K562 (cell line): ENCODE data around the gene ADGRD1. TPM values are rescaled to one million over a fixed set of nuclear protein-coding genes. Genes with fewer than 3 reads are reported as not detected.

Source experiments
- ATAC-seq: fragments of 200-7000 bp; cut with Tn5 transposase; 3 replicates; pipeline ENCODE4 v1.9.1; 2020; ENCODE audit warnings: moderate library complexity
- BruUV-seq: library from RNA; stranded (reverse); fragments of 400-500 nt; replicated peaks from 2 replicates; lab custom pipeline; 2021; lab: Mats Ljungman, UMichigan
- CTCF ChIA-PET: fragments of 300-600 bp; formaldehyde crosslinking; extraction: SDS; loops from one replicate; lab custom pipeline; 2021; ENCODE audit warnings: low intra/inter-chr PET ratio; lab: Yijun Ruan, JAX
- POLR2A ChIA-PET: fragments of 300-600, 350-650 bp; sonication (Branson Sonifier 250); formaldehyde crosslinking; extraction: SDS; loops from one replicate; lab custom pipeline; 2021; ENCODE audit warnings: antibody characterized with exemption, inconsistent platforms; lab: Yijun Ruan, JAX
- DNase-seq, 4 experiments: peaks; one replicate each; pipeline versions ENCODE4 v3.0.0 to v3.0.0-alpha.2; 2011 to 2018; ENCODE audit warnings: low spot score in 3 of 4, mixed read lengths in 3 of 4; ENCODE audit errors: extremely low read depth in 1 of 4
- FAIRE-seq: peaks from 2 replicates; lab custom pipeline; 2011; peaks lifted over from hg19 to GRCh38; lab: Jason Lieb, UNC
- H2AFZ ChIP-seq: 2 replicates; pipeline ENCODE4 v1.6.0; 2011; ENCODE audit warnings: low read depth, low read length, control low read depth, inconsistent platforms
- H3K27ac ChIP-seq: fragments of 200-600 bp; 3 replicates; pipeline ENCODE4 v1.8.0; 2011; ENCODE audit warnings: low read depth, mild to moderate bottlenecking, control low read depth, inconsistent platforms, low read length, moderate library complexity, mixed read lengths; ENCODE audit errors: extremely low read depth
- H3K27me3 ChIP-seq, 2 experiments: fragments of 300-600 bp in 1 of 2; 2 replicates in 1 of 2; 3 replicates in 1 of 2; pipeline versions ENCODE4 v1.6.0 to v1.8.0; 2011; ENCODE audit warnings: inconsistent platforms in 2 of 2, low read length in 2 of 2, mild to moderate bottlenecking in 1 of 2, mixed read lengths in 1 of 2, moderate library complexity in 1 of 2; ENCODE audit not compliant: control insufficient read depth in 2 of 2, insufficient read depth in 2 of 2
- H3K36me3 ChIP-seq: fragments of 300-600 bp; 3 replicates; pipeline ENCODE4 v1.8.0; 2011; ENCODE audit warnings: mild to moderate bottlenecking, low read length, inconsistent platforms; ENCODE audit not compliant: control insufficient read depth, insufficient read depth
- H3K4me1 ChIP-seq, 2 experiments: fragments of 200-600 bp in 1 of 2; replicated peaks in 1 of 2; 2 replicates in 1 of 2; 3 replicates in 1 of 2; pipeline versions ENCODE4 v1.5.1 to v1.8.0; 2011; ENCODE audit warnings: inconsistent platforms in 2 of 2, low read length in 2 of 2, mild to moderate bottlenecking in 1 of 2, mixed read lengths in 1 of 2, moderate library complexity in 1 of 2; ENCODE audit not compliant: control insufficient read depth in 2 of 2, insufficient read depth in 2 of 2
- H3K4me2 ChIP-seq: 2 replicates; pipeline ENCODE4 v1.6.1; 2011; ENCODE audit warnings: low read length, control low read depth, inconsistent platforms, mixed read lengths; ENCODE audit not compliant: insufficient read depth
- H3K4me3 ChIP-seq: fragments of 200-600 bp; sonication (generic), shearing (Covaris generic); 2 replicates; pipeline ENCODE4 v1.5.1; 2016; ENCODE audit warnings: control low read depth, inconsistent platforms
- H3K79me2 ChIP-seq: fragments of 200-600 bp; 3 replicates; pipeline ENCODE4 v1.8.0; 2011; ENCODE audit warnings: low read length, inconsistent platforms; ENCODE audit not compliant: control insufficient read depth, insufficient read depth
- H3K9ac ChIP-seq, 2 experiments: 2 replicates each; pipeline versions ENCODE4 v1.6.0 to v1.6.1; 2011; ENCODE audit warnings: low read depth in 2 of 2, low read length in 2 of 2, control low read depth in 1 of 2, inconsistent platforms in 1 of 2, mild to moderate bottlenecking in 1 of 2, mixed read lengths in 1 of 2; ENCODE audit not compliant: insufficient read depth in 1 of 2
- H3K9me1 ChIP-seq: one replicate; pipeline ENCODE4 v1.6.0; 2011; ENCODE audit warnings: inconsistent platforms, mild to moderate bottlenecking, low read length, moderate library complexity; ENCODE audit not compliant: control insufficient read depth, insufficient read depth
- H3K9me3 ChIP-seq: replicated peaks from 2 replicates; pipeline ENCODE4 v1.5.1; 2011; ENCODE audit warnings: low read depth, low read length, inconsistent platforms; ENCODE audit not compliant: control insufficient read depth, insufficient read depth
- H4K20me1 ChIP-seq: replicated peaks from 2 replicates; pipeline ENCODE4 v1.6.1; 2011; ENCODE audit warnings: low read length, inconsistent platforms, mixed read lengths; ENCODE audit not compliant: control insufficient read depth, insufficient read depth
- MCM3 ChIP-seq: fragments of 450-650 bp; IDR thresholded peaks from 2 replicates; pipeline ENCODE4 v1.6.1; 2016
- NR2C1 ChIP-seq, 2 experiments: fragments of 450-650 bp; IDR thresholded peaks; 2 replicates each; pipeline ENCODE4 v1.6.1; 2017; ENCODE audit warnings: mild to moderate bottlenecking in 2 of 2, antibody characterized with exemption in 1 of 2, inconsistent platforms in 1 of 2, missing compliant biosample characterization in 1 of 2, missing genetic modification characterization in 1 of 2
- STAT5A ChIP-seq: IDR thresholded peaks from 2 replicates; pipeline ENCODE4 v1.6.1; 2012; ENCODE audit warnings: low read length, inconsistent platforms, borderline replicate concordance
- ZNF354B ChIP-seq: fragments of 250-450 bp; sonication (Bioruptor Pico); IDR thresholded peaks from 2 replicates; pipeline ENCODE4 v1.4.0; 2020
- ZNF561 ChIP-seq: fragments of 450-650 bp; formaldehyde crosslinking; conservative IDR thresholded peaks from 2 replicates; pipeline ENCODE4 v1.4.0; 2020; ENCODE audit warnings: mild to moderate bottlenecking, moderate library complexity
- WGBS: fragments of 100-300 bp; shearing (Covaris generic); methylation state at CpG from one replicate; pipeline ENCODE4 v1.1.6; 2016; ENCODE audit warnings: low coverage, mixed read lengths; ENCODE audit not compliant: insufficient coverage; ENCODE audit errors: missing lambda C conversion rate; 5-methylcytosine and 5-hydroxymethylcytosine counted together
- in situ Hi-C: fragments of 300-500 bp; cut with MboI; formaldehyde crosslinking; loops from 4 replicates; pipeline ENCODE4 v1.15.0; 2018; ENCODE audit warnings: inconsistent platforms, mixed read lengths
- intact Hi-C: fragments of 100-400 bp; cut with micrococcal nuclease; formaldehyde crosslinking; loops from 2 replicates; pipeline ENCODE4 v1.14.2; 2022
- polyA plus RNA-seq, 8 experiments: library from polyadenylated mRNA; depleted of rRNA in 4 of 8; stranded (reverse) in 5 of 8; unstranded in 3 of 8; fragments of >200 nt; fragmentation: Nextera tagmentation in 2 of 8; fragmentation: Illumina TruSeq in 1 of 8; extraction: Ambion mirVana in 2 of 8; extraction: Trizol in 1 of 8; gene quantifications; 2 replicates each; pipeline versions ENCODE4 v1.2.1 to v1.2.3, GENCODE V29; 2011 to 2014; ENCODE audit warnings: inconsistent platforms in 1 of 8, missing spikeins in 1 of 8
- total RNA-seq, 7 experiments: library from RNA; depleted of rRNA in 6 of 7; stranded (reverse); fragments of >200 nt in 6 of 7; fragmentation: Illumina TruSeq in 2 of 7; extraction: Trizol in 2 of 7; gene quantifications; 2 replicates each; pipeline versions ENCODE4 v1.2.1 to v1.2.3, GENCODE V29; 2011 to 2021; ENCODE audit warnings: low replicate concordance in 1 of 7
- TF ChIP-seq, protein P1 (sequence below): fragments of 450-650 bp; formaldehyde crosslinking; IDR thresholded peaks from 2 replicates; pipeline ENCODE4 v1.4.0; 2022; ENCODE audit warnings: mild to moderate bottlenecking, moderate library complexity
- TF ChIP-seq, protein P2 (sequence below), 2 experiments: IDR thresholded peaks; 2 replicates each; pipeline ENCODE4 v1.6.1; 2012; ENCODE audit warnings: improper control_type of control experiment in 2 of 2, low read depth in 2 of 2, low read length in 2 of 2, borderline replicate concordance in 1 of 2
- TF ChIP-seq, protein P3 (sequence below): fragments of 250-450 bp; sonication (Bioruptor Pico); IDR thresholded peaks from 2 replicates; pipeline ENCODE4 v1.4.0; 2020
- TF ChIP-seq, protein P4 (sequence below): fragments of 250-450 bp; sonication (Bioruptor Pico); IDR thresholded peaks from 2 replicates; pipeline ENCODE4 v1.6.1; 2021; ENCODE audit warnings: mild to moderate bottlenecking

Gene ADGRD1
- total and polyA plus RNA-seq, 9 of the 15 experiments (the other 6 are each of a cell fraction or from before 2014, with no cell fraction given) = 1.7 to 11.7 (median 3.3) TPM

DNA sequence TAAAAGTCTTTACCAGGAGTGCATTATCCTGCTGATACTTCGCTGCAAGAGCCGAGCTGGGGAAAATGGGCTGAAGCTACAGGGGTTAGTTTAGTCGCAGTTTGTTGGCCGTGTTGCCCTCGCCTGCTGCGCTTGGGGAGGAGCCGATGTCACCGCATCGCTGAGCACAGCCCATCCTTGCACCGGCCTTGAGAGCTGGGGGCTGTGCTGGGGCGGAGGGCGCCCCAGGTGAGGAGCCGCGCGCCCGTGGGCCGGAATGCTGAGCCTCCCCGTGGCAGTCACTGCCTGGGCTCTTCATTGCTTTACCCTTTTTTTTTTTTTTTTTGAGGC, 50.0 kb downstream of the ADGRD1 start (continued):
- TF ChIP-seq STAT5A (no peak), ZNF354B (CRISPR knock-in tag) (no peak)

DNA sequence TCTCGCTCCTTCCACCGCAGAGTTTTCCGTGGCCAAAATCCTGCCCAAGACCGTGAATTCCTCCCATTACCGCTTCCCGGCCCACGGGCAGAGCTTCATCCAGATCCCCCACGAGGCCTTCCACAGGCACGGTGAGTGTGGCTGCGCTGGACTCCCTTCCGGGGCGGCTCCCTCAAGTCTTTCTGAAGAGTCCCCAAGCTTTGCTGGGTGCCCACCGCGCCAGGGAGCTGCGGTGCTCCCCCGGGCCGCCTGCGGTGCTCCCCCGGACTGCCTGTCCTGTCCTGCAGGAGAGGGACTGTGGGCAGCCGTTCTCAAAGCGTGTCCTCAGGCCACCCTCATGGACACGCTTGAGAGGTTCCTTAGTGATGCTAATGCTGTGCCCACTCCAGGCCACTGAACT, 50.5 kb downstream of the ADGRD1 start:
- ATAC-seq (no peak), FAIRE-seq (no peak), DNase-seq (no peak)
- TF ChIP-seq, protein P1, sequence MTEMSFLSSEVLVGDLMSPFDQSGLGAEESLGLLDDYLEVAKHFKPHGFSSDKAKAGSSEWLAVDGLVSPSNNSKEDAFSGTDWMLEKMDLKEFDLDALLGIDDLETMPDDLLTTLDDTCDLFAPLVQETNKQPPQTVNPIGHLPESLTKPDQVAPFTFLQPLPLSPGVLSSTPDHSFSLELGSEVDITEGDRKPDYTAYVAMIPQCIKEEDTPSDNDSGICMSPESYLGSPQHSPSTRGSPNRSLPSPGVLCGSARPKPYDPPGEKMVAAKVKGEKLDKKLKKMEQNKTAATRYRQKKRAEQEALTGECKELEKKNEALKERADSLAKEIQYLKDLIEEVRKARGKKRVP (CRISPR knock-in tag) = no peak
- TF ChIP-seq ZNF561 (CRISPR knock-in tag) = no peak
- TF ChIP-seq, protein P2, sequence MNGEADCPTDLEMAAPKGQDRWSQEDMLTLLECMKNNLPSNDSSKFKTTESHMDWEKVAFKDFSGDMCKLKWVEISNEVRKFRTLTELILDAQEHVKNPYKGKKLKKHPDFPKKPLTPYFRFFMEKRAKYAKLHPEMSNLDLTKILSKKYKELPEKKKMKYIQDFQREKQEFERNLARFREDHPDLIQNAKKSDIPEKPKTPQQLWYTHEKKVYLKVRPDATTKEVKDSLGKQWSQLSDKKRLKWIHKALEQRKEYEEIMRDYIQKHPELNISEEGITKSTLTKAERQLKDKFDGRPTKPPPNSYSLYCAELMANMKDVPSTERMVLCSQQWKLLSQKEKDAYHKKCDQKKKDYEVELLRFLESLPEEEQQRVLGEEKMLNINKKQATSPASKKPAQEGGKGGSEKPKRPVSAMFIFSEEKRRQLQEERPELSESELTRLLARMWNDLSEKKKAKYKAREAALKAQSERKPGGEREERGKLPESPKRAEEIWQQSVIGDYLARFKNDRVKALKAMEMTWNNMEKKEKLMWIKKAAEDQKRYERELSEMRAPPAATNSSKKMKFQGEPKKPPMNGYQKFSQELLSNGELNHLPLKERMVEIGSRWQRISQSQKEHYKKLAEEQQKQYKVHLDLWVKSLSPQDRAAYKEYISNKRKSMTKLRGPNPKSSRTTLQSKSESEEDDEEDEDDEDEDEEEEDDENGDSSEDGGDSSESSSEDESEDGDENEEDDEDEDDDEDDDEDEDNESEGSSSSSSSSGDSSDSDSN (IDR thresholded peaks at IDR 0.05; ENCODE audit: borderline replicate concordance in 1 of 2, low read depth in 2 of 2, low read length in 2 of 2) = no peak
- TF ChIP-seq, protein P3, sequence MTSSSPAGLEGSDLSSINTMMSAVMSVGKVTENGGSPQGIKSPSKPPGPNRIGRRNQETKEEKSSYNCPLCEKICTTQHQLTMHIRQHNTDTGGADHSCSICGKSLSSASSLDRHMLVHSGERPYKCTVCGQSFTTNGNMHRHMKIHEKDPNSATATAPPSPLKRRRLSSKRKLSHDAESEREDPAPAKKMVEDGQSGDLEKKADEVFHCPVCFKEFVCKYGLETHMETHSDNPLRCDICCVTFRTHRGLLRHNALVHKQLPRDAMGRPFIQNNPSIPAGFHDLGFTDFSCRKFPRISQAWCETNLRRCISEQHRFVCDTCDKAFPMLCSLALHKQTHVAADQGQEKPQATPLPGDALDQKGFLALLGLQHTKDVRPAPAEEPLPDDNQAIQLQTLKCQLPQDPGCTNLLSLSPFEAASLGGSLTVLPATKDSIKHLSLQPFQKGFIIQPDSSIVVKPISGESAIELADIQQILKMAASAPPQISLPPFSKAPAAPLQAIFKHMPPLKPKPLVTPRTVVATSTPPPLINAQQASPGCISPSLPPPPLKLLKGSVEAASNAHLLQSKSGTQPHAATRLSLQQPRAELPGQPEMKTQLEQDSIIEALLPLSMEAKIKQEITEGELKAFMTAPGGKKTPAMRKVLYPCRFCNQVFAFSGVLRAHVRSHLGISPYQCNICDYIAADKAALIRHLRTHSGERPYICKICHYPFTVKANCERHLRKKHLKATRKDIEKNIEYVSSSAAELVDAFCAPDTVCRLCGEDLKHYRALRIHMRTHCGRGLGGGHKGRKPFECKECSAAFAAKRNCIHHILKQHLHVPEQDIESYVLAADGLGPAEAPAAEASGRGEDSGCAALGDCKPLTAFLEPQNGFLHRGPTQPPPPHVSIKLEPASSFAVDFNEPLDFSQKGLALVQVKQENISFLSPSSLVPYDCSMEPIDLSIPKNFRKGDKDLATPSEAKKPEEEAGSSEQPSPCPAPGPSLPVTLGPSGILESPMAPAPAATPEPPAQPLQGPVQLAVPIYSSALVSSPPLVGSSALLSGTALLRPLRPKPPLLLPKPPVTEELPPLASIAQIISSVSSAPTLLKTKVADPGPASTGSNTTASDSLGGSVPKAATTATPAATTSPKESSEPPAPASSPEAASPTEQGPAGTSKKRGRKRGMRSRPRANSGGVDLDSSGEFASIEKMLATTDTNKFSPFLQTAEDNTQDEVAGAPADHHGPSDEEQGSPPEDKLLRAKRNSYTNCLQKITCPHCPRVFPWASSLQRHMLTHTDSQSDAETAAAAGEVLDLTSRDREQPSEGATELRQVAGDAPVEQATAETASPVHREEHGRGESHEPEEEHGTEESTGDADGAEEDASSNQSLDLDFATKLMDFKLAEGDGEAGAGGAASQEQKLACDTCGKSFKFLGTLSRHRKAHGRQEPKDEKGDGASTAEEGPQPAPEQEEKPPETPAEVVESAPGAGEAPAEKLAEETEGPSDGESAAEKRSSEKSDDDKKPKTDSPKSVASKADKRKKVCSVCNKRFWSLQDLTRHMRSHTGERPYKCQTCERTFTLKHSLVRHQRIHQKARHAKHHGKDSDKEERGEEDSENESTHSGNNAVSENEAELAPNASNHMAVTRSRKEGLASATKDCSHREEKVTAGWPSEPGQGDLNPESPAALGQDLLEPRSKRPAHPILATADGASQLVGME (CRISPR knock-in tag) = no peak
- TF ChIP-seq MCM3 = no peak
- no peak for TF ChIP-seq NR2C1 (IDR thresholded peaks at IDR 0.05)
- no peak for TF ChIP-seq NR2C1 (tag; IDR thresholded peaks at IDR 0.05)
- TF ChIP-seq, protein P4, sequence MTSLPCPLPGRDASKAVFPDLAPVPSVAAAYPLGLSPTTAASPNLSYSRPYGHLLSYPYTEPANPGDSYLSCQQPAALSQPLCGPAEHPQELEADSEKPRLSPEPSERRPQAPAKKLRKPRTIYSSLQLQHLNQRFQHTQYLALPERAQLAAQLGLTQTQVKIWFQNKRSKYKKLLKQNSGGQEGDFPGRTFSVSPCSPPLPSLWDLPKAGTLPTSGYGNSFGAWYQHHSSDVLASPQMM (CRISPR knock-in tag) = no peak
- H3K9ac ChIP-seq = no peak overlapping the region
- no peaks in the 10 kb centered on the region for H3K36me3 ChIP-seq
- H3K9me1 ChIP-seq = no peaks in the 10 kb centered on the region
- 0 out of 2 replicates have a peak, but pooled peaks cover 2% of the 10 kb centered on the region for H4K20me1 ChIP-seq
- no peak overlapping the region for H3K4me3 ChIP-seq
- no peaks in the 10 kb centered on the region; the same call in 2 of the 3 replicates for H3K79me2 ChIP-seq
- 64% methylated on average over 17 of the region's 22 CpGs for WGBS
- no peak overlapping the region for H3K27ac ChIP-seq
- peaks cover 0 to 24% of the 10 kb centered on the region in 2 experiments; a peak in 2 of 5 replicates for H3K27me3 ChIP-seq
- intact Hi-C loops (loop anchor here (5.0 kb wide), 1 partner anchor 52 kb away; the partner anchor contains the start of gene ADGRD1), in situ Hi-C loops (no loop called here)
- no peak overlapping the region for H3K4me2 ChIP-seq
- no peak overlapping the region for H2AFZ ChIP-seq
- no TSS peak for BruUV-seq
- H3K9me3 ChIP-seq = 0 out of 2 replicates have a peak, but pooled peaks cover 2% of the 10 kb centered on the region
- ChIA-PET CTCF (no interaction called here), POLR2A (interaction anchor here (0.5 to 0.7 kb wide), 3 partner anchors 14 to 415 kb away, joined by 3 to 4 read pairs (median 3); no protein-coding TSS in a partner anchor)
- H3K4me1 ChIP-seq = peaks cover 11 to 32% of the 10 kb centered on the region in 2 experiments
